Gastrocnemius medialis (tissue), 4 donors: Measurements from ENCODE around the gene AHDC1.

Experiments
- POLR2A ChIP-seq, 2 donors: fragments of 450-650 bp; IDR thresholded peaks; one replicate each; pipeline ENCODE4 v1.6.1; 2017; ENCODE audit warnings: antibody characterized with exemption in 2 of 2, mild to moderate bottlenecking in 2 of 2, moderate library complexity in 2 of 2
- TF ChIP-seq, protein P1 (sequence below), 5 experiments: fragments of 450-650 bp in 3 of 5; fragments of 200-600 bp in 2 of 5; sonication (generic) in 2 of 5; IDR thresholded peaks in 4 of 5; conservative IDR thresholded peaks in 1 of 5; 1 replicate in 4 of 5; 2 replicates in 1 of 5; pipeline ENCODE4 v1.5.1; 2016 to 2019; ENCODE audit warnings: antibody characterized with exemption in 5 of 5, mild to moderate bottlenecking in 3 of 5, moderate library complexity in 3 of 5

DNA sequence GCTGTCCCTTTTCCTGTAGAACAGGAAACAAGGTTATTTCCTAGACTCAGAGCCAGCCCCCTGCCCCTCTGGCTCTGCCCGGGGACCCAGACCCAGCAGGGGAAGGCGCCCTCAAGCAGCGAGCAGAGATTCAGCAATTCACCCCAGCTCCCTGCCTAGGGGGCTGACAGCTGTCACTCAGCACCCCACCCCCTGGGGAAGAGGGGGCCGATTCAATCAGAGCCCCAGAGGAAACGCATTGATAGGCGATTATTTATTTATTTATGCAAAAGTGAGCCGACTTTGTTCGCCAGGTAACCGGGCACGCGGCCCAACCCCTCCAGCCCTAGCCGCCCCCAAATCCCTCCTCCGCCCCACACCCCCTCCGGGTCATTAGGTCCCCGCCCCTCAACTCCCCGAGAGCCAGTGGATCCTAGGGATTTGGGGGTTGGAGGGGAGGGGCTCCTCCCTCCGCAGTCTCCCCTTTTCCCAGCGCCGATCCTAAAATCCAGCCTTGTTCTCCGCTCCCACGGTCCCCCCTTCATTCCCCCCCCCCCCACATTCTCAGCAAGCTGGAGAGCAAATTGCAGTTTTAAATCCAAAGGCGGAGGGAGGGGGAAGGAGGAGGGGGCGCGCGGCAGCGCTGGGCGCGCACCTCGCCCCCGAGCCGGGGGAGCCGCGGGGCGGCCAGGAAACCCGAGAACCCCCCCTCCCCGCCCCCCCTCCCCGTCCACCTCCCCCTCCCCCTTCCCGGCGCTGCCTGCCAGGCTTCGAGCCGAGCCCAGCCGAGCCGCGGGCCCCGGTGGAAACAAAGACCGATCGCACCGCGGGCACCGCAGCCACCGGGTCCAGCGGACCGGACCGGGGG, 1.3 kb downstream of the AHDC1 start:
- TF ChIP-seq, protein P1, sequence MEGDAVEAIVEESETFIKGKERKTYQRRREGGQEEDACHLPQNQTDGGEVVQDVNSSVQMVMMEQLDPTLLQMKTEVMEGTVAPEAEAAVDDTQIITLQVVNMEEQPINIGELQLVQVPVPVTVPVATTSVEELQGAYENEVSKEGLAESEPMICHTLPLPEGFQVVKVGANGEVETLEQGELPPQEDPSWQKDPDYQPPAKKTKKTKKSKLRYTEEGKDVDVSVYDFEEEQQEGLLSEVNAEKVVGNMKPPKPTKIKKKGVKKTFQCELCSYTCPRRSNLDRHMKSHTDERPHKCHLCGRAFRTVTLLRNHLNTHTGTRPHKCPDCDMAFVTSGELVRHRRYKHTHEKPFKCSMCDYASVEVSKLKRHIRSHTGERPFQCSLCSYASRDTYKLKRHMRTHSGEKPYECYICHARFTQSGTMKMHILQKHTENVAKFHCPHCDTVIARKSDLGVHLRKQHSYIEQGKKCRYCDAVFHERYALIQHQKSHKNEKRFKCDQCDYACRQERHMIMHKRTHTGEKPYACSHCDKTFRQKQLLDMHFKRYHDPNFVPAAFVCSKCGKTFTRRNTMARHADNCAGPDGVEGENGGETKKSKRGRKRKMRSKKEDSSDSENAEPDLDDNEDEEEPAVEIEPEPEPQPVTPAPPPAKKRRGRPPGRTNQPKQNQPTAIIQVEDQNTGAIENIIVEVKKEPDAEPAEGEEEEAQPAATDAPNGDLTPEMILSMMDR (IDR thresholded peaks at IDR 0.05 in 4 of 5, conservative IDR thresholded peaks at IDR 0.05 in 1 of 5) = peak in 1 of 5 experiments; percentile 23
- peak; percentile 0 to 32 for TF ChIP-seq POLR2A (IDR thresholded peaks at IDR 0.05)
